Panc1 (cell line): ENCODE data around the gene CMTM3.

Experiments used
- CTCF ChIP-seq: fragments of 450-650 bp; IDR thresholded peaks from 2 replicates; pipeline ENCODE4 v1.5.1; 2017; ENCODE audit warnings: mild to moderate bottlenecking
- POLR2AphosphoS5 ChIP-seq: IDR thresholded peaks from 2 replicates; pipeline ENCODE4 v1.6.1; 2012; ENCODE audit warnings: mild to moderate bottlenecking, low read depth, low read length, moderate library complexity
- REST ChIP-seq, 2 experiments: IDR thresholded peaks; 2 replicates each; pipeline ENCODE4 v1.6.1; 2011 to 2012; ENCODE audit warnings: low read depth in 2 of 2, control low read depth in 1 of 2, low read length in 1 of 2, mild to moderate bottlenecking in 1 of 2, moderate library complexity in 1 of 2; ENCODE audit not compliant: insufficient read depth in 1 of 2
- SIN3A ChIP-seq: IDR thresholded peaks from 2 replicates; pipeline ENCODE4 v1.6.1; 2012; ENCODE audit warnings: low read depth, mild to moderate bottlenecking, low read length, moderate library complexity, borderline replicate concordance; ENCODE audit not compliant: insufficient read depth
- TCF7L2 ChIP-seq: IDR thresholded peaks from 2 replicates; pipeline ENCODE4 v1.6.1; 2011; ENCODE audit warnings: mild to moderate bottlenecking, low read depth, low read length, inconsistent platforms

GRCh38 chr16:66581246-66581952 lies 23.1 kb upstream of the CMTM3 start:
- TF ChIP-seq CTCF (no peak), POLR2AphosphoS5 (no peak), REST (IDR thresholded peaks at IDR 0.05; ENCODE audit: insufficient read depth in 1 of 2, low read depth in 2 of 2, low read length in 1 of 2) (no peak), TCF7L2 (no peak), SIN3A (no peak)
